GM12872 (cell line): Measurements from ENCODE around the gene E2F3.

Source experiments
- CTCF ChIP-seq: IDR thresholded peaks from 3 replicates; pipeline ENCODE4 v1.5.1; 2011; ENCODE audit warnings: low read depth, mild to moderate bottlenecking, low read length, moderate library complexity; ENCODE audit not compliant: insufficient read depth

E2F3 gene

GRCh38 chr6:20417819-20418218, 16.1 kb downstream of the E2F3 start:
- no peak for TF ChIP-seq CTCF

GRCh38 chr6:20426177-20427082, 24.8 kb downstream of the E2F3 start:
- TF ChIP-seq CTCF, result no peak

GRCh38 chr6:20427856-20428255, 26.2 kb downstream of the E2F3 start:
- TF ChIP-seq CTCF, result no peak

GRCh38 chr6:20432692-20433091, 31.0 kb downstream of the E2F3 start:
- no peak for TF ChIP-seq CTCF

- TF ChIP-seq CTCF, result no peak
Measured at GRCh38 chr6:20433321-20433720, 31.6 kb downstream of the E2F3 start.

- TF ChIP-seq CTCF, result no peak
Measured at GRCh38 chr6:20433929-20434328, 32.2 kb downstream of the E2F3 start.

GRCh38 chr6:20434766-20435165, 33.1 kb downstream of the E2F3 start:
- no peak for TF ChIP-seq CTCF
